ENCODE results near the gene UNK.

DNA sequence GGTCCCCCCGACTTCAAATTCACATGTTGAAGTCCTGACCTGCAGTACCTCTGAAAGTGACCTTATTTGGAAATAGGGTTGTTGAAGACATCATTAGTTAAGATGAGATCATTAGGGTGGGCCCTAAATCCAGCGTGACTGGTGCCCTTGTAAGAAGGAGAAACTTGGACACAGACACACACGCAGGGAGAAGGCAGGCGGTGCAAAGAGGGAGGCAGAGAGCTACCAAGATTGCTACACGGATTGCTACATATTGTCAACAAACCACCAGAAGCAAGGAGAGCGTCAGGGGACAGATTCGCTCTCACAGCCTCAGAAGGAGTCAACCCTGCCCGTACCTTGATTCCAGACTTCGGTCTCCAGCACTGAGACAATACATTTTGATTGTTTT, 77.3 kb downstream of the UNK start:
- TF ChIP-seq POLR2A (IDR thresholded peaks at IDR 0.05) (no peak), POLR2AphosphoS5 (IDR thresholded peaks at IDR 0.05) (peak in 2 of 3 donors; percentile 36 to 45)
- TF ChIP-seq, protein P1, sequence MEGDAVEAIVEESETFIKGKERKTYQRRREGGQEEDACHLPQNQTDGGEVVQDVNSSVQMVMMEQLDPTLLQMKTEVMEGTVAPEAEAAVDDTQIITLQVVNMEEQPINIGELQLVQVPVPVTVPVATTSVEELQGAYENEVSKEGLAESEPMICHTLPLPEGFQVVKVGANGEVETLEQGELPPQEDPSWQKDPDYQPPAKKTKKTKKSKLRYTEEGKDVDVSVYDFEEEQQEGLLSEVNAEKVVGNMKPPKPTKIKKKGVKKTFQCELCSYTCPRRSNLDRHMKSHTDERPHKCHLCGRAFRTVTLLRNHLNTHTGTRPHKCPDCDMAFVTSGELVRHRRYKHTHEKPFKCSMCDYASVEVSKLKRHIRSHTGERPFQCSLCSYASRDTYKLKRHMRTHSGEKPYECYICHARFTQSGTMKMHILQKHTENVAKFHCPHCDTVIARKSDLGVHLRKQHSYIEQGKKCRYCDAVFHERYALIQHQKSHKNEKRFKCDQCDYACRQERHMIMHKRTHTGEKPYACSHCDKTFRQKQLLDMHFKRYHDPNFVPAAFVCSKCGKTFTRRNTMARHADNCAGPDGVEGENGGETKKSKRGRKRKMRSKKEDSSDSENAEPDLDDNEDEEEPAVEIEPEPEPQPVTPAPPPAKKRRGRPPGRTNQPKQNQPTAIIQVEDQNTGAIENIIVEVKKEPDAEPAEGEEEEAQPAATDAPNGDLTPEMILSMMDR (IDR thresholded peaks at IDR 0.05): no peak
